ENCODE measurements around the gene GSG1L. TPM values are rescaled to one million over a fixed set of nuclear protein-coding genes. Genes with fewer than 3 reads are reported as not detected.

The GSG1L gene
- total RNA-seq, 2 experiments from 2014 or later, result not detected

DNA sequence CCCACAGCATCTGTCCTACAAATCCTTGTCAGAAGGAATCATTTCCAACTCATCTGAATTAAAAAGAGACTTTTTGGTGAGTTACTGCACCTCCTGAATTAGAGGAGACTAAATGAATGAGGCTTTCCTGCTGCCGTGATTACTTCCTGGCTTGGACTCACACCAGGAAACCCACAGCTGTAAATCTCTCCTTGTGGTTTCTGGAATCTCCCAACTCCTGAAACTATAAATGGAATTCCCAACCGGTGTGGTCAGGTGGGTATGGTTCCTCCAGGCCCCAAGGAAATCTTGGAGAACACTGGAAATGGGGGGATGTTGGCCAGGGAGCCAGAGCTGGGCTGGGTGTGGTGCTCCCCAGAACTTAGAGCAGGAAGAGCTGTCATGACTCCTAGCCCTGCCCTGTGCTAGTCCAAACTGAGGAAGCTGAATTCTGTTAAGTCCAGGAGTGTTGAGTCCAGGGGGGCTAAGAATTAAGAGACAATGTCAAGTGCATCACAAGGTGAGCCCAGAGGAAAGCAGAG, 216.4 kb downstream of the GSG1L start:
- Mint-ChIP-seq H3K4me1 (ENCODE audit: low read depth) (no peaks in the 10 kb centered on the region), H3K27ac (no peak overlapping the region), H3K36me3 (ENCODE audit: low read depth) (no peaks in the 10 kb centered on the region), H3K27me3 (peaks cover 21% of the 10 kb centered on the region), H3K4me3 (no peak overlapping the region), H3K9me3 (no peaks in the 10 kb centered on the region)
- ChIA-PET POLR2A (interaction anchor here (0.7 kb wide), 1 partner anchor 704 kb away, joined by 3 read pairs; no protein-coding TSS in a partner anchor), CTCF (no interaction called here)
- TF ChIP-seq, protein P1, sequence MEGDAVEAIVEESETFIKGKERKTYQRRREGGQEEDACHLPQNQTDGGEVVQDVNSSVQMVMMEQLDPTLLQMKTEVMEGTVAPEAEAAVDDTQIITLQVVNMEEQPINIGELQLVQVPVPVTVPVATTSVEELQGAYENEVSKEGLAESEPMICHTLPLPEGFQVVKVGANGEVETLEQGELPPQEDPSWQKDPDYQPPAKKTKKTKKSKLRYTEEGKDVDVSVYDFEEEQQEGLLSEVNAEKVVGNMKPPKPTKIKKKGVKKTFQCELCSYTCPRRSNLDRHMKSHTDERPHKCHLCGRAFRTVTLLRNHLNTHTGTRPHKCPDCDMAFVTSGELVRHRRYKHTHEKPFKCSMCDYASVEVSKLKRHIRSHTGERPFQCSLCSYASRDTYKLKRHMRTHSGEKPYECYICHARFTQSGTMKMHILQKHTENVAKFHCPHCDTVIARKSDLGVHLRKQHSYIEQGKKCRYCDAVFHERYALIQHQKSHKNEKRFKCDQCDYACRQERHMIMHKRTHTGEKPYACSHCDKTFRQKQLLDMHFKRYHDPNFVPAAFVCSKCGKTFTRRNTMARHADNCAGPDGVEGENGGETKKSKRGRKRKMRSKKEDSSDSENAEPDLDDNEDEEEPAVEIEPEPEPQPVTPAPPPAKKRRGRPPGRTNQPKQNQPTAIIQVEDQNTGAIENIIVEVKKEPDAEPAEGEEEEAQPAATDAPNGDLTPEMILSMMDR (IDR thresholded peaks at IDR 0.05), result no peak
- DNase-seq, result no peak
- no peak for ATAC-seq
- intact Hi-C loops (cut with micrococcal nuclease), result no loop called here

DNA sequence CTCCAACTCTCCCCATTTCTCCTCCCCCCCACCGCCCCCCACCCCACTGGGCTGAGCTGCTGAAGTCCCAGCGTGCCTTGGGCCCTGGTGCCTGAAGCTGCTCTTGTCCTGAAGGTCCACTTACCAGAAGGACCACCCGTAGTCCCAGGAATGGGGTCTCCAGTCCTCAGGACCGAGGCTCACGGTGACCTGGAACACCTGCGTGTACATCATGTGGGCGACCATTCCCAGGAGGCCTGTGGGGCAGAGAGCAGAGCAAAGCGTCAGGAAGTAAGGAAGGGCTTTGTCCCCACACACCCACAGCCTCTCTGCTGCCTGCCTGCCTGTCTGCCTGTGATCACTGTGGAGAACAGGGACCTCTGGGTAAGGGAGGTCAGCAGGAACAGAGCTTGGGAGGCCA, 218.7 kb downstream of the GSG1L start:
- H3K4me3 Mint-ChIP-seq, result no peak overlapping the region
- H3K27me3 Mint-ChIP-seq, result peaks cover 15% of the 10 kb centered on the region
- CTCF ChIA-PET, result no interaction called here
- no peak overlapping the region for H3K27ac Mint-ChIP-seq
- intact Hi-C loops (cut with micrococcal nuclease), result no loop called here
- DNase-seq (no peak), ATAC-seq (no peak)
- no peaks in the 10 kb centered on the region for H3K36me3 Mint-ChIP-seq (ENCODE audit: low read depth)
- POLR2A ChIA-PET, result no interaction called here
- H3K9me3 Mint-ChIP-seq, result no peaks in the 10 kb centered on the region
- TF ChIP-seq, protein P1 (IDR thresholded peaks at IDR 0.05), result no peak
- H3K4me1 Mint-ChIP-seq (ENCODE audit: low read depth), result no peaks in the 10 kb centered on the region

DNA sequence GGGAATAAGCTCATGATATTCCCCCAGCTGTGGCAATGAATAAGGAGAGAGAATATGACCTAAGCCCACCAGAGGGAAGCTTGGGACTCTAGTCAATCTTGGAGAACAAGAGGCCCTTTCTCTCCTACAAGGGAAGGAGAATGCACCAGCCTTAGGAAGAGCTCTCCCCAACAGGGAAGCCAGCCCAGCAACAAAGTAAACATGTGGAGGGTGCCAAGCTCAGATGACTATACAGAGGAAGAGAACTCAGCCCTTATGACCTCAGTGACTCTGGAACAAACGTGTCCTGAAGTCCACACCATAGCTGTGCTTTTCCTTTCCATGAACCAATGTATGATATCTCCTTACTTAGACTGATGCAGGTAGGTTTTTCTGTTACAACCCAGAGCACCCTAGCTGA, 219.7 kb downstream of the GSG1L start:
- ChIA-PET CTCF (no interaction called here), POLR2A (no interaction called here)
- H3K9me3 Mint-ChIP-seq, result no peaks in the 10 kb centered on the region
- H3K36me3 Mint-ChIP-seq (ENCODE audit: low read depth), result no peaks in the 10 kb centered on the region
- TF ChIP-seq, protein P1 (IDR thresholded peaks at IDR 0.05), result no peak
- no peak overlapping the region for H3K27ac Mint-ChIP-seq
- DNase-seq (no peak), ATAC-seq (no peak)
- H3K27me3 Mint-ChIP-seq, result peaks cover 13% of the 10 kb centered on the region
- H3K4me3 Mint-ChIP-seq, result no peak overlapping the region
- H3K4me1 Mint-ChIP-seq (ENCODE audit: low read depth), result no peaks in the 10 kb centered on the region
- intact Hi-C loops (cut with micrococcal nuclease), result no loop called here

DNA sequence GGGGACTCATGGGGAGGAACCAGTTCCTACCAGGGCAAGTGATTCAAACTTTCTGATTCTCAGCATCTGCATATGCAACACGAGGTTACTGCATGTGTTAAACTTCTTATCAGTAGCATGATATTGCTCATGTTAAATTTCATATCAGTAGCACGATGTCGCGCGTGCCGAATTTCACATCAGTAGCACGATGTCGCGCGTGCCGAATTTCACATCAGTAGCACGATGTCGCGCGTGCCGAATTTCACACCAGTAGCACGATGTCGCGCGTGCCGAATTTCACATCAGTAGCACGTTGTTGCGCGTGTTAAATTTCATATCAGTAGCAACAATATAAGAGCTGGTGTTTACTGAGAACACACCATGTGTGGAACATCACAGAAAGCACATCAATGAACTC, 221.6 kb downstream of the GSG1L start:
- CTCF ChIA-PET, result interaction anchor here (1.6 kb wide), 1 partner anchor 229 kb away, joined by 3 read pairs; no protein-coding TSS in a partner anchor
- POLR2A ChIA-PET, result no interaction called here
- Mint-ChIP-seq H3K36me3 (ENCODE audit: low read depth) (no peaks in the 10 kb centered on the region), H3K4me3 (no peak overlapping the region), H3K9me3 (no peaks in the 10 kb centered on the region), H3K27me3 (peaks cover 15% of the 10 kb centered on the region), H3K27ac (no peak overlapping the region), H3K4me1 (ENCODE audit: low read depth) (no peaks in the 10 kb centered on the region)
- TF ChIP-seq, protein P1 (IDR thresholded peaks at IDR 0.05), result no peak
- DNase-seq, result no peak
- intact Hi-C loops (cut with micrococcal nuclease), result no loop called here
- ATAC-seq, result no peak

DNA sequence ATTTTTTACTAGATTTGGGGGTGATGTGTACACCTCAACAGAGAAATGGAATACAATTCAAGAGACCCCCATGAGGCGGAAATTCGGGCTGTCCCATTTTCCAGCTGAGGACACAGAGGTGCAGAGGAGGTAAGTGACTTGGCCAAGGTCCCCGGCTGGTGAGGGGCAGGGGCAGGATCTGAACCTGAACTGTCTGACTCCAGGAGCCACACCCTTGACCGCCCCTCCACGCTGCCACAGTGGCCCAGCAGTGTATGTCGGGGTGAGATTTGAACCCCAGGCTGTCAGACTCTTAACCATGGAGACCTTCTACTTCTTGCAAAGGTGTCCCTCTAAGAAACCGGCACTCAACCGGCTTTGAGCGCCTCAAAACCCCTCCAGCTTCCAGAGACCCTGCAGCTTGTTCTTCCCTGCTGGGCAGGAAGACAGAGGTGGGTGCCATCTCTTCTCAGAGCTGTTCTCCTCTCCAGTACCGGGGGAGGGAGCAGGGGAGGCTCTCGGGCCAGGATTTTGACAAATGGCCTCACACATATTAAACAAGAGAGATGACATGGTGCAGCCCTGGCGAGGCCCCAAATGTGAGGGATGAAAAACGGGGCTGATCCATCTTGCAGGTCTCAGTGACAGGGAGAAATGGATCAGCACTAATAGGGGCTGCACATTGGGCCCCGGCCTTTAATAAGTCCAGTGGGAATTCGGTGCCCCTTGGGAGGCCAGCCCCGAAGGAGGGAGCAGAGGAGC, 222.3 kb downstream of the GSG1L start:
- CTCF ChIA-PET, result no interaction called here
- intact Hi-C loops (cut with micrococcal nuclease), result no loop called here
- Mint-ChIP-seq H3K27me3 (peaks cover 20% of the 10 kb centered on the region), H3K36me3 (ENCODE audit: low read depth) (no peaks in the 10 kb centered on the region), H3K4me3 (no peak overlapping the region), H3K27ac (no peak overlapping the region), H3K4me1 (ENCODE audit: low read depth) (no peaks in the 10 kb centered on the region), H3K9me3 (peaks cover 6% of the 10 kb centered on the region)
- POLR2A ChIA-PET, result no interaction called here
- no peak for ATAC-seq
- no peak for DNase-seq
- TF ChIP-seq, protein P1 (IDR thresholded peaks at IDR 0.05), result no peak

Measured in activated CD8-positive, alpha-beta T cell treated with anti-CD3 and anti-CD28 coated beads for 36 hours (primary cell).